ENCODE measurements around the gene IRGC.

IRGC gene

DNA sequence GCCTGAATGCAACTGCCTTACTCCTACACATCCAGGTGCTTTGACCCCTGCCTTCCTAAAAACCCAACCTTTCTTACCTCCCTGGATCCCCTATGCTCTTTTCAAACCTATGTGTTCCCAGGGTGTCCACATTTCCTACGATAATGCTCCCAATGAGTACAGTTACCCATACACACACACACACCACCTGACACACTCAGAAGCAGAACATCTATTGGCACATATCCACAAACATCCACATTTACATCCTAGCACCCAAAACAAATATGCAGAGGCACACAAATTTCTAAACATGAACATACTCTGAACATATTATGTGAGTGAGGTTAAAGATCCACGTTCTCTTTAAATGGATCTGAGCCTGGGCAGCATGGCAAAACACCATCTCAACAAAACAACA, 23.5 kb upstream of the IRGC start:
- no peak for FAIRE-seq

DNA sequence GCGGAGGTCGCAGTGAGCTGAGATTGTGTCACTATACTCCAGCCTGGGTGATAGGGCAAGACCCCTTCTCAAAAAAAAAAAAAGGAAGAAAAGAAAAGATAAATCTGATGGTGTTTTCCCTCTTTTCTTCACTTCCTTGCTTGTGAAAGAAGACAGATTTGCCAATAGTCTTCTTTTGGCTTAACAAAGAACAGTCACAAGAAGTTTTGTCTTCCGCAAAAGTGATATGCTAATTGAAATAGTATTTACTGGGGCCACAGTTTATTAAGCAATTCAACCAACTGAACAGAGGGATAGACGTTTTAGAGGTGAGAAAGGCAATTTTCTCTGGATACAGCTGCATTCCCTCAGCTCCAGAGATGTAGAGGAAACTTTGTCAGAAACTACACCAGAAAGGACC, 23.0 kb upstream of the IRGC start:
- no peak for FAIRE-seq

DNA sequence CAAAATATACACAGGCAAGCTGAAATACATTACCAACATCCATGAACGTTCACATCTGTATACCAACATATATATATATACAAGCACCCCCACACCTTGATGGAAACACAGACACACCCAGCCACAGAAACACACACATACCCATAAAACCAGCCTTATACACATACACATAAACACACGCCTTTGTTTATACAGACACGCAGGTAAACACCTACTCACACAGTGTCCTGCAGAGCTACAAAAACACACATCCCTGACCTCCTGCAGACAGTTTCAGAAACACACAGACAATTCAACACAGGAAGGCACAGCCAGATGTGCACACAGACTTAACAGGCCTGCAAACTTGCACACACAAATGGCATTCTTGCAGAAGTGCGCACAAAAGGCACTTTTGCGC, 21.3 kb upstream of the IRGC start:
- no peak for FAIRE-seq

DNA sequence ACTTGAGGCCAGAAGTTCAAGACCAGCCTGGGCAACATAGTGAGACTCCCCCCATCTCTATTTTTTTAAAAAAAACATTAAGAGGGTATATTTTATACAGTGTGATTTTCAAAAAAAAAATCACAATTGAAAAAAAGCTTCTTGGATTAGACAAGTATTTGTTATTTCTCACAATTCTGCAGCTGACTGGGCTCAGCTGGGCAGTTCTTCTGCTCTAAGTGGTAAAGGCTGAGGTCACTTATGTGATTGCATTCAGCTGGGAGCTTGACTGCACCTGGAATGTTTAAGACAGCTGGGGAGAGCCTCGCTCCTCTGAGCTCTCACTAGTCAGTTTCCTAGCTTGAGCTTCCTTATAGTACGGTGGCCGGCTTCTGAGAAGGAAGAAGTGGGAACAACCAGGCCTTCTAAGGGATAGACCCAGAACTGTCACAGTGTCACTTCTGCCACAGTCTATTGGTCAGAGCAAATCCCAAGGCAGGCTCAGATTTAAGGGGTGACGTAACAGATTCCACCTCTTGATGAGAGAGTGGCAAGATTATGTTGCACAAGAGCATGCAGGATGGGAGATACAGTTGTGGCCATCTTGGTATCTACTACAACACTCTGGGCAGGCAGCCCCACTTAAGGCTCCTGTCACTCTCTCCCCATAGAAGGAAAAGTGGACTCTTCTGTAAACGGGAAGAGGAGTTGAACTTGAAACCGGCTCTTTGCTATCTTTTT, 19.7 kb upstream of the IRGC start:
- FAIRE-seq, result no peak

DNA sequence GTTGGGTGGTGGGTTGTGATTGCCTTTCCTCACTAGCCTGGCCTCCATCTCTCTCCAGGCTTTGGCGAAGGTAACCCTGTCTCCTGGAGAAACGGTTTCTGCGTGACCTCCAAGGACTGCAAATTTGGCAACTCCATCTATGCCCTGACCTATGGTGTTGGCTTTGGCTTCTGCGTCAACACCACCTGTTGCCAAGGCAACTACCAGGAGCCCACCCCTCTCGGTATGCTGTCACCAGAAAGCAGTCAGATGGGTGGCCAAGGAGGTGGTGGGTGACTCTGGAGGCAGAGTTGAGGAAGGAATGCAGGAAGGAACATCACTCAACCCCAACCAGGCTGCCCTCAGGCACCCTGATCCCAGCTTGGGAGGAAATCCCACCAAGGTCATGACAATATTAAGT, 18.6 kb upstream of the IRGC start:
- no peak for FAIRE-seq

DNA sequence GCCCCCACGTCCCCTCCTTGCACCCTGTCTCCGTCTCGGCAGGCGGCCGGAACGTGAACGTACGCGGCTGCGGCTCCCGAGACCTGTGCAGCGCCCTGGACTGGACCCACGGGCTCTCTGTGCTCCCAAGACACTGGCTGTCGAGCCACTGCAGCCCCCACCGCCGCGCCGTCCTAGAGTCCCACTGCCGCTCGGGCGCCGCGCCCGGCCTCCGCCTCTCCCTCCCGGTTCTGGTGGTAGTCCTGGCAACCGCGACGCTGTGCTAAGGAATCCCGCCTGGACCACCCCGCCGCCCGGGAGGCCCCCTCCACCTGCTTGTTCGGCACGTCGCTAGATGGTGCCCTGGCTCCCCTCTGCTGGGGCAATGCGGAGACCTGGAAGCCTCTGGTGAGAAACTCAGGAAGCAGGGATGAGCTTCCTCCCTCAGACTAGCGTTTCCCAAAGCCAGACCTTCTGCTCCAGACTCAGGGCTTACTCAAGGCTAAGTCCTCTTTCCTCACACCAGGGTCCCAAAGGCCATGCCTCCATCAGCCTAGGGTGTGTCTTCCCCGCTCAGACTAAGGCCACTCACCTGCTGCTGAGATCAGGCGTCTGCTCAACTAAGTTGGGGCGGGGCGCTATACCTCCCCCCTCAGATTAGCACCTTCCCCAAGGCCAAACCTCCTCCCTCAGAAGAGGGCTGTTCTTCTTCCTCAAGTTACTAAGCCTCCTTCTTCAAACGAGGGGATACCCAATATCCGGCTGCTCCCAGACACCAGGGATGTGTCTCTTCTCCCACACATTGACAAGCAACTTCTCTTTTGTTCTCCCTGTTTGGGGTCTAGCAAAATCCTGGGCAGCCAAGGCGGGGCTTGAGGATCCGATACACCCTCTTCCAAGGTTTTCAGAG, 16.1 kb upstream of the IRGC start:
- no peak for FAIRE-seq

DNA sequence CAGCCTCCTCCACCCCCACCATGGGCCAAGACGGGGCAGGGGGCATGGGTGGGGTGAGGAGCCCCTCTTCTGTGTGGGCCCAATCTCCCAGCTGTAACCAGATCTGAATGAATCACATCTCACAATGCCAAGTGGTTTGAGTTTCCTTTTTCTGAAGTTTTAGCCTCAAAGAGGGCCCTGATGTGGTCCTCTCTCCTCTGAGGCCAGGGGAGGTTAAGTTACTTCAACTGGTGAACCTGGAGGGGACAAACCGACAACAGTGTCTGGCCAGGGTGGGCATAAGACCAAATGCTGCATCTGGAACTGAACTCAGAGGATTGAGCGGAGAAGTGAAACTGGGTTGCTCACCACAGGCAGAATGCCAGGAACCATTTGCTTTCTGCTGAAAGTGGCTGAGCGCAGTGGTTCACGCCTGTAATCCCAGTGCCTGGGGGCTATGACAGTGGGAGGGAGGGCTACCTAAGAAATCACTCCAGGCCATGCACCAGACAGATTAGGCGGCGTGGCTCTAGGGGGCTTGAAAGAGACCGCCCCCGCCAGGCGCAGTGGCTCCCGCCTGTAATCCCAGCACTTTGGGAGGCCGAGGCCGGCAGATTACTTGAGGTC, 15.4 kb upstream of the IRGC start:
- FAIRE-seq, result no peak

DNA sequence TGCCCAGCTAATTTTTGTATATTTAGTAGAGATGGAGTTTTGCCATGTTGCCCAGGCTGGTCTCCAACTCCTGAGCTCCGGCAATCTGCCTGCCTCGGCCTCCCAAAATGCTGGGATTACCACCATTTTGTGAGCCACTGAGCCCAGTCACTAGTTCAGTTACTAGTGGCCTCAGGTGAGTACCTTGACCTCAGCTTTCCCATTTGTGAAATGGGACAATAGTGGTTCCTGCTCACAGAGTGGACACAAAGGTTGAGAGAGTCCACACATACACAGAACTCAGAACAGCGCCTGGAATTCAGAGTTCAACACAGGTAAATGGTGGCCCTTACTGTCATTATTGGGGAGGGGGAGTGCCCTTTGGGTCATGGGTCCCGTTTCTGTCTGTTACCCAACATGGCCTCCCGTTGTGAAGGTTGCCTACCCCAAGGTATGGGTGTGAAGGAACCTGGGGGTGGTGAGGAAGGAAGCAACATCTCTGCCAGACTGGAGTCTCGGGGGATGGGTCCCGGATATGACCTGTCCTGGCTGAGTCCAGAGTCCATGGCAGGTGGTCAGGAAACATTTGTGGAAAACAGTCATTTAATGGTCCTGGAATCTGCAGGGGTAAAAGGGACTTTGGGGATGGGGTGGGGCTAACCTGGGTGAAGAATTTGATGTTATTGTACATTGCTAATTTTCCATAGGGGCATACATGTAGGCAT, 11.7 kb upstream of the IRGC start:
- FAIRE-seq, result no peak

DNA sequence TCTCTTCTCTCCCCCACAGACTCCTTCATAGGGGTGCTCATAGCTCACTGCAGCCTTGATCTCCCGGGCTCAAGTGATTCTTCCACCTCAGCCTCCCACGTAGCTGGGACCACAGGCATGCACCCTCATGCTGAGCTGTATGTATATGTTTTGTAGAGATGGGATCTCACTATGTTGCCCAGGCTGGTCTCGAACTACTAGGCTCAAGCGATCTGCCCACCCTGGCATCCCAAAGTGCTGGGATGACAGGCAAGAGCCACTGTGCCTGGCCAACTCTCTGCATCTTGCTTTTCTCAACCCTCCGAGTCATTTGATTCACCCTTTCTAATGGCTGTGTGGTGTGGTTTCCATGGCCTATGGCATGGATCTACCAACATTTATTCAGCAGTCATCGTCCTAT, 10.1 kb upstream of the IRGC start:
- no peak for FAIRE-seq

DNA sequence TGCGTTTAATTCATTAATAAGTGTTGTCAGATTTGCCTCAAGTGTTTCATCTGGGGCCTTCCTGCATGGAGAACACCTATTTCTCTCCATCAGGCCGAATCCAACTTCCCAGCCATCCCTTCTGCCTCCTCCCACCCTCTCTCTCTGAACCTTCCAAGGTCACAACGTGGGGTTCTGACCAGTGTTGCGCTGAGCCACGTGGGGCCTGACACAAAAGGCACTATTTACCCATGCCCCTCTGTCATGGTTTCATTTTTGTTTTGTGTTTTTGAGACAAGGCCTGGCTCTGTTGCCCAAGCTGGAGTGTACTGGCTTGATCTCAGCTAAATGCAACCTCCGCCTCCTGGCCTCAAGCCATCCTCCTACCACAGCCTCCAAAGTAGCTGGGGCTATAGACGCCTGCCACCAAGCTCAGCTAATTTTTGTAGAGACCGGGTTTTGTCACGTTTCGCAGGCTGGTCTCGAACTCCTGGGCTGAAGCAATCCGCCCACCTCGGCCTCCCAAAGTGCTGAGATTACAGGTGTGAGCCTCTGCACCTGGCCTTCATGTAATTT, 8.6 kb upstream of the IRGC start:
- FAIRE-seq, result no peak

DNA sequence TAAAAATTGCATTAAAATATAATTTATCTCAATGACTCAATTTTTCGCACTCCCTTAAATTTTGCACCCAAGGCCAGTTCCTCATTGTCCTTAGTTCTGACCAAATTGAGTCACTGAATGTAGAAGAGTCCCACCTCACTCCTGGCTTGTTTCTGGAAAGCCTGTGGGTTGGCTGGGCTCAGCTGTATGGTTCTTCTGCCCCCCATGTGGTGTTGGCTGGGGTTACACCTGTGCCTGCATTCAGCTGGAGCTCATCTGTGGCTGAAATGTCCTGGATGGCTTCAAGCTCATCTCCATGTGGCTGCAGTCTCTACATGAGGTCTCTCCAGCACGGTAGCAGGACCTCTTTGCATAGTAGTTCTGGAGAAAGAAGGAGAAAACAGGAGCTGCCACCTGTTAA, 7.2 kb upstream of the IRGC start:
- no peak for FAIRE-seq

DNA sequence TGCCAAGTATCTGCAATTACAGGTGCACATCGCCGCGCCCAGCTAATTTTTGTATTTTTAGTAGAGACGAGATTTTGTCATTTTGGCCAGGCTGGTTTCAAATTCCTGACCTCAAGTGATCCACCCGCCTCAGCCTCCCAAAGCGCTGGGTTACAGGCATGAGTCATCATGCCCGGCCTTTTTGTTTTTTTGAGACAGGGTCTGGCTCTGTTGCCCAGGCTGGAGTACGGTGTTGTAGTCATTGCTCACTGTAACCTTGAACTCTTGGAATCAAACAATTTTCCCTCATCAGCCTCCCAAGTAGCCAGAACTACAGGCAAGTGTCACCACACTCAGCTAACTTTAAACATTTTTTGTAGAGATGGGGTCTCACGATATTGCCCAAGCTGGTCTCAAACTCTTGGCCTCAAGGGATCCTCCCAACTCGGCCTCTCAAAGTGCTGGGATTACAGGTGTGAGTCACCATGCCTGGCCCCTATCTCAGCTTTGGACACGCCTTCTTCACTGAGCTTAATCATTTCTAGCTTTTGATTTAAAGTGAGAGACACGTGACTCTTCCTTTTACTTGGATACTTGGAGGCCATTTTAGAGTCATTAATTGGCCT, 4.0 kb upstream of the IRGC start:
- no peak for FAIRE-seq

DNA sequence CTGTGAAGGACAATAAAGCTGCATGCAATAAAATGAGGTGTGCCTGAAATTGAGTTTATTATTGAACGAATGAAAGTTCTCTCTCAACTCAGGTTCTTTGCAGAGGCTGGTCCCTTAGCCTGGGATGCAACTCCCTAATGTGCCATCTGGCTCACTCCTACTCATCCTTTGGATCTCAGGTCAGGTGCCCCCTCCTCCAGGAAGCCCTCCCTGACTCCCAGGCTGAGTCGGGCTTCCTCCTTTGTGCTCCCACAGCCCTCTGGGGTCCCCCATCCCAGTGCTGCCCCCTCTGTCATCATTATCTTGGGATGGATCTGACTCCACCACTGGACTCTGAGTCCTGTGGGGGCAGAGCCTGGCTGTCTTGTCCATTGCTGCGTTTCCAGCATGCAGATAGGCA, 2.7 kb upstream of the IRGC start:
- FAIRE-seq, result no peak

DNA sequence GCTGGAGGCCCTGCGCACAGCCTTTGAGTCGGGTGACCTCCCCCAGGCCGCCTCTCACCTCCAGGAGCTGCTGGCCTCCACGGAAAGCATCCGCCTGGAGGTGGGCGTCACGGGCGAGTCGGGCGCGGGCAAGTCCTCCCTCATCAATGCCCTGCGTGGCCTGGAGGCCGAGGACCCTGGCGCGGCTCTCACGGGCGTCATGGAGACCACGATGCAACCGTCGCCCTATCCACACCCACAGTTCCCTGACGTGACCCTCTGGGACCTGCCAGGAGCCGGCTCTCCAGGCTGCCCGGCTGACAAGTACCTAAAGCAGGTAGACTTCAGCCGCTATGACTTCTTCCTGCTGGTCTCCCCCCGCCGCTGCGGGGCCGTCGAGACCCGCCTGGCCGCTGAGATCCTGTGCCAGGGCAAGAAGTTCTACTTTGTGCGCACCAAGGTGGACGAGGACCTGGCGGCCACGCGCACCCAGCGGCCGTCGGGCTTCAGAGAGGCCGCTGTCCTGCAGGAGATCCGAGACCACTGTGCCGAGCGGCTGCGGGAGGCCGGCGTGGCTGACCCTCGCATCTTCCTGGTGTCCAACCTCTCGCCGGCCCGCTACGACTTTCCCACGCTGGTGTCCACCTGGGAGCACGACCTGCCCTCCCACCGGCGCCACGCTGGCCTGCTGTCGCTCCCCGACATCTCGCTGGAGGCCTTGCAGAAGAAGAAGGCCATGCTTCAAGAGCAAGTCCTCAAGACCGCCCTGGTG, 2.9 kb downstream of the IRGC start:
- no peak for FAIRE-seq

DNA sequence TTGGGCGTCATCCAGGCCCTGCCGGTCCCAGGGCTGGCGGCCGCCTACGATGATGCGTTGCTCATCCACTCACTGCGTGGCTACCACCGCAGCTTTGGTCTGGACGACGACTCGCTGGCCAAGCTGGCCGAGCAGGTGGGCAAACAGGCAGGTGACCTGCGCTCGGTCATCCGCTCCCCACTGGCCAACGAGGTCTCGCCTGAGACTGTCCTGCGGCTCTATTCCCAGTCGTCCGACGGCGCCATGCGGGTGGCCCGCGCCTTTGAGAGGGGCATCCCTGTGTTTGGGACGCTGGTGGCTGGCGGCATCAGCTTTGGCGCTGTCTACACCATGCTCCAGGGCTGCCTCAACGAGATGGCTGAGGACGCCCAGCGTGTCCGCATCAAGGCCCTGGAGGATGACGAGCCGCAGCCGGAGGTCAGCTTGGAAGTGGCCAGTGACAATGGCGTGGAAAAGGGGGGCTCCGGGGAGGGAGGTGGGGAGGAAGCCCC, 3.5 kb downstream of the IRGC start:
- no peak for FAIRE-seq

DNA sequence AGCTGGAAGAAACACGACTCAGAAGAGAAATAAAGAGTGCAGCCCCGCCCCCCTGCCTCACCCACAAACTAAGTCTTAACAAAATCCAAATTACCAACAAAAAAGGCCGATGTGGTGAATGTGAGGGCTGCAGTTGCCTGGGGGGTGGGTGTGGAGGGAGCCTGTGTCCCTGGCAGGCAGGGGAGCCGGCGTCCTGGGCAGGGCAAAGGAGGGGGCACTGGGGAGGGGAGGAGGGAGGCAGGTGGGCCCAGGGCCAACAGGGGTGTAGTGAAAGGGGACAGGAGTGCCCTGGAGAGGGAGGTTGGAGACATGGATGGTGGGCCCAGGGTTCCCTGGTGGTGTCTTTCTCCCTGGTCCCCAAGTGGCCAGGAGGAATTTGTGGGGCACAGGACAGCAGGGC, 4.0 kb downstream of the IRGC start:
- FAIRE-seq, result no peak

DNA sequence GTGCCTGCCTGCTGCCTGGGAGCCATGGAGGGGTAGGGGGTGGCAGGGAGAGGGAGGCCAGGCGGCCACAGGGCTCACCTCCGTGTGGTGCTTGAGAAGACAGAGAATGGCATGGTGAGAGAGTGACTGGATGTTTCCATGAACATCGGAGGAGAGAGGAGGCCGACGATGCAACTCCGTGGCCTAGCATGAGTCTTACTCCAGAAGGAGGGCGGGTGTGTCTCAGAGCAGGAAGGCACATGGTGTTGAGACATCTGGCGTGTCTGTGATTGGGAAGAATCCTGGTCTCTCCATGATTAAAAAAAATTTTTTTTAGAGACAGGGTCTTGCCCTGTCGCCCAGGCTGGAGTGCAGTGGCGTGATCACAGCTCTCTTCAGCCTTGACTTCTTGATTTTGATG, 5.1 kb downstream of the IRGC start:
- no peak for FAIRE-seq

DNA sequence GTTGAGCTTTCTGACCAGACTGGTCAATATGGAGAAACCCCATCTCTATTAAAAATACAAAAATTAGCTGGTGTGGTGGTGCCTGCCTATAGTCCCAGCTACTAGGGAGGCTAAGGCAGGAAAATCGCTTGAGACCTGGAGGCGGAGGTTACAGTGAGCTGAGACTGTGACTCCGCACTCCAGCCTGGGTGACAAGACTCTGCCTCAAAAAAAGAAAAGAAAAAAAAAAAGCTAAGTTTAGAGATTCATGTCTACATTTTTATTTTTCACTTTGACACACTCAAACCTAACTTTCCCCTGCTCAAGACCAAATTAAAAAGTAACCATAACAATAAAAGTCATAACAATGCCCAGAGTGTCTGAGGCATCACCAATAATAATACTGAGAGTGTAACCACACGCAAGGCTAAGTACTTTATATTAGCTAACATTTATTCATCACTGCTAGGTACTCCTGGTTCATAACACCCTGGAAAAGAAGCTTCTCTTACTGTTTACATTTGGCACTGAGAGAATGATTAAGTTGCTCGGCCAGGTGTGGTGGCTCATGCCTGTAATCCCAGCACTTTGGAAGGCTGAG, 5.7 kb downstream of the IRGC start:
- no peak for FAIRE-seq

DNA sequence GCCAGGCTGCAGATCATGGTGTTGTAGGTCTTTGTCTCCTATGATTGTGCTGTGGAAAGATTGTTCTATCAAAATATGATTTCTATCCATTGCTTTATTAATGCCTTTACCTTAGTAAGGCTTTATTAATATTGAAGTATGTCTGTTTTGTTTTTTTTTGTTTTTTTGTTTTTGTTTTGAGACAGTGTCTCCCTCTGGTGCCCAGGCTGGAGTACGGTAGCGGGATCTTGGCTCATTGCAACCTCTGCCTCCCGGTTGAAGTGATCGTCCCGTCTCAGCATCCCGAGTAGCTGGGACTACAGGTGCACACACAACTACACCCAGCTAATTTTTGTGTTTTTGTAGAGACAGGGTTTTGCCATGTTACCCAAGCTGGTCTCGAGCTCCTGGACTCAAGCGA, 7.7 kb downstream of the IRGC start:
- FAIRE-seq, result no peak

DNA sequence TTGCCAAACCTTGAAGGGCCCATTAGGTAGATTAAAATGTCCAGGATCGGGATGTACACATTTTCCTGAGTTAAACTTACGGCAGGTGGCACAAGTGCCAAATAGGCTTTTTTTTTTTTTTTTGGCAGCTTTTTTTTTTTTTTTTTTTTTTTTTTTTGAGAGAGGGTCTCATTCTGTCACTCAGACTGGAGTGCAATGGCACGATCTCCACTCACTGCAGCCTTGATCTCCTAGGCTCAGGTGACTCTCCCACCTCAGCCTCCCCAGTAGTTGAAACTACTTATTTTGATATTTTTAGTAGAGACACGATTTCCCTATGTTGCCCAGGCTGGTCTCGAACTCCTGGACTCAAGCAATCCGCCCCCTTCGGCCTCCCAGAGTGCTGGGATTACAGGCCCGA, 9.0 kb downstream of the IRGC start:
- FAIRE-seq, result no peak

DNA sequence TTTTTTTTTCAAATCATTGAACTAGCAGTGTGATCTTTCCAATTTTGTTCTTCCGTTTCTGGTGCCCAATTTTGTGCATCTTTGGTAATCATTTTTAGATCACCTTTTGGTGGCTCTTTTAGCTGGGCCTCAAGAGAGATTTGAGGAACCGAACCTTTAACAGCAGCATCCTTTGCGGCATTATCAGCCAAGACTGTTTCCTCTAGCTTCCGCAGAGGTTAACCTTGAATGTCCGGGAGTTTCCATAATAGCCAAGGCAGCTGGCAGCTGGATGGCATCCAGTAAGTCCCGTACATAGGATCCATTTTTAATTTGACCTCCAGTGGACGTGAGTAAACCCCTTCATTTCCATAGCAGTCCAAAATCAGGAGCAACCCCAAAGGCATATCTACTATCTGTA, 9.6 kb downstream of the IRGC start:
- no peak for FAIRE-seq
